Fibroblast of the aortic adventitia (primary cell): ENCODE measurements around the gene ZFAND3. TPM values are rescaled to one million over a fixed set of nuclear protein-coding genes. Genes with fewer than 3 reads are reported as not detected.

ENCODE experiments used
- DNase-seq: peaks from one replicate; pipeline ENCODE4 v3.0.0-alpha.2; 2010; ENCODE audit warnings: low read depth
- H3K4me3 ChIP-seq: 2 replicates; pipeline ENCODE4 v1.5.1; 2011; ENCODE audit warnings: low read depth, mild to moderate bottlenecking, control low read depth, low read length, moderate library complexity
- total RNA-seq: library from RNA; depleted of rRNA; stranded (reverse); fragments of >200 nt; gene quantifications from 2 replicates; pipeline ENCODE4 v1.2.3, GENCODE V29; 2012; ENCODE audit warnings: low replicate concordance
- TF ChIP-seq, protein P1 (sequence below): IDR thresholded peaks from 2 replicates; pipeline ENCODE4 v1.5.1; 2011; ENCODE audit warnings: mild to moderate bottlenecking, low read length, control low read depth, inconsistent platforms; ENCODE audit not compliant: insufficient read depth

Gene ZFAND3
- total RNA-seq, 1 donor, result 31.3 TPM

DNA sequence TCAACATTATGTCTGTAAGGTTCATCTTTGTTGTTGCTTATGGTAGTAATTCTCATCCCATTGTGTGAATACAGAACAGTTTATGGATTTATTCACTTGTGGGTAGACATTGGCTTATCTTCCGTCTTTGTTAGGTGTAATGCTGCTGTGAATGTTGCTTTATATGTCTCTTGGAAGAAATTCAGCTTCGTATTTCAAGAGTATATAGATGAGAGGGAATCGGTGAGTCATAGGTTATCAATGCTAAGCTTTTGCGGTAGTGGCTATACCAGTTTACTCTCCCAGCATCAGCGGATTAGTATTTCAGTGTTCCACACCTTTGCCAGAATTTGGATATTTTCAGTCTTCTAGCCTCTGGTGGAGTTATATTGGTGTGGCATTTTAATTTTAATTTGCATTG lies 77.8 kb downstream of the ZFAND3 start:
- peak; percentile 17 for DNase-seq
- TF ChIP-seq, protein P1, sequence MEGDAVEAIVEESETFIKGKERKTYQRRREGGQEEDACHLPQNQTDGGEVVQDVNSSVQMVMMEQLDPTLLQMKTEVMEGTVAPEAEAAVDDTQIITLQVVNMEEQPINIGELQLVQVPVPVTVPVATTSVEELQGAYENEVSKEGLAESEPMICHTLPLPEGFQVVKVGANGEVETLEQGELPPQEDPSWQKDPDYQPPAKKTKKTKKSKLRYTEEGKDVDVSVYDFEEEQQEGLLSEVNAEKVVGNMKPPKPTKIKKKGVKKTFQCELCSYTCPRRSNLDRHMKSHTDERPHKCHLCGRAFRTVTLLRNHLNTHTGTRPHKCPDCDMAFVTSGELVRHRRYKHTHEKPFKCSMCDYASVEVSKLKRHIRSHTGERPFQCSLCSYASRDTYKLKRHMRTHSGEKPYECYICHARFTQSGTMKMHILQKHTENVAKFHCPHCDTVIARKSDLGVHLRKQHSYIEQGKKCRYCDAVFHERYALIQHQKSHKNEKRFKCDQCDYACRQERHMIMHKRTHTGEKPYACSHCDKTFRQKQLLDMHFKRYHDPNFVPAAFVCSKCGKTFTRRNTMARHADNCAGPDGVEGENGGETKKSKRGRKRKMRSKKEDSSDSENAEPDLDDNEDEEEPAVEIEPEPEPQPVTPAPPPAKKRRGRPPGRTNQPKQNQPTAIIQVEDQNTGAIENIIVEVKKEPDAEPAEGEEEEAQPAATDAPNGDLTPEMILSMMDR, result no peak
- H3K4me3 ChIP-seq, result no peak overlapping the region

DNA sequence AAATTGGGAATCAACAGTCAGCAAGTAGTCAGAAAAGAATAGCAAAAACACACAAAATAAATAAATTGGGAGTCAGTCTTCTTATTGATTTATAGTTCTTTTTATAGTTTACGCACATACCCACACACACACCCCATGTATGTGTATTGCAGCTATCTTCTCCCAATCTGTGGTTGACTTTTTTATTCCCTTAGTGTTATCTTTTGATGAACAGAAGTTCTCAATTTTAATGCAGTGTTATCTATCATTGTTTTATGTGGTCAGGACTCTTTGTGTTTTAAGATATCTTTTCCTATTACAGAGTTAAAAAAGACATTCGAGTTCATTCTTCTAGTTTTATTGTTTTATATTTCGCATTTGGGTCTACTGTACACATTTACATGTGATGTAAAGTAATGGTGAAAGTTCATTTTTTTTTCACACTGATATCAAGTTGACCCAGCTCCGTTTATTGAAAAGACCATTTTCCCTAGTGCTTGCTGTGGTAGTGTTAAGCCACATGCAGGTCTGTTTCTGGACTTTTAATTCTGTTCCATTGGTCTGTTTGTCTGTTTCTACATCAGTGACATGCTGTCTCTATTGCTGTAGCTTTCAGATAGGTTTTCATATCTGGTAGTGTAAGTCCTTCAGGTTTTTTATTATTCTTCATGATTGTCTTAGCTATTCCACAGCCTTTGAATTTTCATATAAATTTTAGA lies 78.4 kb downstream of the ZFAND3 start:
- TF ChIP-seq, protein P1, result no peak
- no peak overlapping the region for H3K4me3 ChIP-seq
- no peak for DNase-seq

DNA sequence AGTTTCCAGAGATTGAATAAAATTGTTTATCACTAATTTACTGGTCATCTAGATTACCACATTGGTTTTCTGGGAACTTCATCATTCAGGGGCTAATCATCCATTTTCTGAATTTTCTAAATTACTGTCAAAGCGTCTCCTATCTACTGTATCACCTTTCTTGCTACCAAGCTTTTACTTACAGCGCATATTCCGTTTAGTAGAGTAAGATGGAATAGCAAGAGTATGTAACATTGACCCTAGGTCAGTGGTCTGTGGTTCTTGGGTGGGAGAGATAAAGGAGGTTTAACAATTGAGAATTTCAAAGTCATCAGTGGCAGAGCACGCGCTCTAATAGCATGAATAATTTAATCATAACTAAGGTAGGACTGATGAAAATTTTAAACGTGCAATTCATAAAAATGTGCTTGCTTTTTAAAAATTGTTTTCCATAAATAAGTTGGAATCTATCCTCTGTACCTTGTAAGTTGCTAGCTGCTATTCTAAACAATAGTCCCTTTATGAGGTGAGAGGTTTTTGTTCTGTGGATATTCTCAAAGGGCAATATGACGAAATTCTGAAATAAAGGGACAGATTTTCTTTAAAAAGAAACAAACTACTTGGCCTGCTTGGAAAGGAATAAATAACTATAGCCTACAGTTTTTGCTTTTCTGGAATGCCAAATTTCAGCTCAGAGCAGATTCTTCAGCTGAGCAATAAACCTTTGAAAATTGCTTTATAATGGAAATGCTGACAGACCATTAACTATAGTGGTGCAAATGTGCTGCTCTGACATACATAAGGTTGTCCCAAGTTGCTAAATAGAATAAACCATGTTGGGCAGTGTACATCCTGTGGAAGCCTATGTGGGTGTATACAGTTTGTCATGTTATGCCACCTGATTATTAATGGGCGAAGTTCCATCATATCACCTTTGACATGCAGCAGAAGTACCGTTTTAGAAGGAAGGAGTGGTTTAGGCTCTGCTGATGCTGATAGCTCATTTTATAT lies 84.1 kb downstream of the ZFAND3 start:
- H3K4me3 ChIP-seq, result no peak overlapping the region
- TF ChIP-seq, protein P1, result no peak
- no peak for DNase-seq

DNA sequence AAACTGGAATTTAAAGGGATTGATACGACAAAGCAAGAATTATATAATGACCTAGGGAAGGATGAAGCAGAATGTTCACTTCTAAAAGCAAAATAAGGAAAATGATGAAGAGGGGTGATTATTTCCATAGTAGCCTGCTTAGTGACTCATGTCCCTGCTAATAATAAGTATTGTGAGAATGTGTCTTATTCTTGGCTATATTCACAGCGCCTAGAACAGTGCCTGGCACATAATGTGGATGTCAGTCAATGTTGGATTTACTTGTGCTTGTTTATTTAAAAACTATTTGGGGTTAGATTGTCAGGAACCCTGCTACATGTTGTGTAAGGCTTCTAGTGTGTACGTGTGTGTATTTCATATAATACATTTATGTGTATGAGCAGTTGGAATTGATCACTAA lies 85.1 kb downstream of the ZFAND3 start:
- DNase-seq, result peak; percentile 13
- TF ChIP-seq, protein P1, result no peak
- H3K4me3 ChIP-seq, result no peak overlapping the region

- no peak overlapping the region for H3K4me3 ChIP-seq
- TF ChIP-seq, protein P1, result no peak
- no peak for DNase-seq
Observed at GRCh38 chr6:37906121-37906520, 86.6 kb downstream of the ZFAND3 start.

GRCh38 chr6:37910998-37911397 lies 91.5 kb downstream of the ZFAND3 start:
- DNase-seq, result no peak
- TF ChIP-seq, protein P1, result no peak
- no peak overlapping the region for H3K4me3 ChIP-seq
